A549 treated with CpdA at 1 μM for 4 hours (cell line): ENCODE results near the gene NXPE2. TPM values are rescaled to one million over a fixed set of nuclear protein-coding genes. Genes with fewer than 3 reads are reported as not detected.

Experiments used
- total RNA-seq: library from RNA; stranded (reverse); fragments of 200-300 nt; extraction: Qiagen RNA extraction; gene quantifications from 5 replicates; pipeline ENCODE4 v1.2.3, GENCODE V29; 2022; ENCODE audit warnings: low read depth

NXPE2 gene
- not detected in 5 replicates for total RNA-seq

DNA sequence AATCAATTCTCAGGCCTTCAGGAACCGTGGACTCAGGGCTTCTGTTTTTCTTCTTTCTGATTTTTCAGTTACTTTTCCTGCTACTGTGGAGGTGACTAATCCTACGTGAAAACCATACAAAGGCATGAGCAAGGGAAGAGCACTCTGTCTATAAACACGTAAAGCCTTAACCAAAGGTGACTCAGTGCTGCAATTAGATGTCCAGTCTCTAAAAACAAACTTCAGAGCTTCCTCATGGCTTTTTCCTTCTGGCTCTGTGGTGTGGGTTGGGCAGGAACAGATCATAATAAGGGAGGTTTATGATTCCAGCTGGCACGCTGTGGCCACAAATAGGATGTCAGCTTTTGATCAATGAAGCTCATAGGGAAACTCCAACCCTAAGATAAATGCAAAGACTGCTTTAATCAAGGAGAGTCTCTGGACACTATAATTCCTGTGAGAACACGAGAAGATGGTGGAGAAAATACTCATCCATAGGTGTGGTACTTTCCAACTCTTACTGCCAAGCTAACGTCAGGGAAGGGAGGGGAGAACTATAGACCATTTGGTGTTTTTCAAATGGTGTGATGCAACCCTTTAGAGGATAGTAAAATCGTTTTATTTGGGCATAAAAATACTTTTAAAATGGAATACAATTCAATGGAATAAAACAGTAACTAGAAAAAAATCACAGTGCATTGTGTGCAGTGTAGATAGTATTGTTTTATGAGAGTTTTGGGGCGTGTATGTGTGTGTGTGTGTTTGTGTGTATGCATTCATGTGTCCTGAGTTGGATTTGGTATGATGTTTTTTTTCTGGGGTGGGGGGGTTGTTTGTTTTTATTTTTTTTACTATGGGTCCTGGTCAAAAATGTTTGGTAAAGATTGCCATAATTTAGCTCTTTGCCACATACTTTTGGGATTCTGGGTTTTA, at the start of gene NXPE2:
TSS of gene NXPE2 (plus strand) at position 403 of the 912 bp plus-strand sequence. CDS start at position 452, 49 bp downstream.

Other genes starting within 250 kb of the NXPE2 start
- 92.5 to 113 TPM (median 100 TPM) in 5 replicates for gene REXO2, start 239.1 kb upstream of the NXPE2 start, total RNA-seq
- not detected in 5 replicates for gene NXPE1, start 118.6 kb upstream of the NXPE2 start, total RNA-seq
- gene NXPE4, start 82.7 kb upstream of the NXPE2 start, total RNA-seq = not detected in 5 replicates